Ishikawa (cell line): ENCODE data around the gene SYNPR.

Experiments
- CEBPB ChIP-seq: IDR thresholded peaks from 2 replicates; pipeline ENCODE4 v1.6.1; 2012
- CREB1 ChIP-seq: IDR thresholded peaks from 2 replicates; pipeline ENCODE4 v1.6.1; 2012; ENCODE audit warnings: low read depth
- EGR1 ChIP-seq: IDR thresholded peaks from 2 replicates; pipeline ENCODE4 v1.6.1; 2012
- EP300 ChIP-seq: IDR thresholded peaks from 2 replicates; pipeline ENCODE4 v1.6.1; 2012; ENCODE audit warnings: borderline replicate concordance
- FOXM1 ChIP-seq: IDR thresholded peaks from 2 replicates; pipeline ENCODE4 v1.6.1; 2012; ENCODE audit warnings: low read depth, borderline replicate concordance
- NFIC ChIP-seq: IDR thresholded peaks from 2 replicates; pipeline ENCODE4 v1.6.1; 2012
- RAD21 ChIP-seq: IDR thresholded peaks from 2 replicates; pipeline ENCODE4 v1.6.1; 2012; ENCODE audit warnings: low read depth
- TAF1 ChIP-seq: IDR thresholded peaks from 2 replicates; pipeline ENCODE4 v1.6.1; 2012; ENCODE audit warnings: low read depth, mild to moderate bottlenecking
- TCF12 ChIP-seq: IDR thresholded peaks from 2 replicates; pipeline ENCODE4 v1.6.1; 2012; ENCODE audit warnings: low read depth
- TEAD4 ChIP-seq: IDR thresholded peaks from 2 replicates; pipeline ENCODE4 v1.6.1; 2012
- YY1 ChIP-seq: IDR thresholded peaks from 2 replicates; pipeline ENCODE4 v1.6.1; 2012; ENCODE audit warnings: low read depth
- ZBTB7A ChIP-seq: IDR thresholded peaks from 2 replicates; pipeline ENCODE4 v1.6.1; 2012; ENCODE audit warnings: low read depth
- TF ChIP-seq, protein P1 (sequence below): IDR thresholded peaks from 2 replicates; pipeline ENCODE4 v1.6.1; 2012; ENCODE audit warnings: low read depth, mild to moderate bottlenecking
- TF ChIP-seq, protein P2 (sequence below): IDR thresholded peaks from 2 replicates; pipeline ENCODE4 v1.6.1; 2012
- TF ChIP-seq, protein P3 (sequence below): IDR thresholded peaks from 2 replicates; pipeline ENCODE4 v1.6.1; 2012

Gene SYNPR

DNA sequence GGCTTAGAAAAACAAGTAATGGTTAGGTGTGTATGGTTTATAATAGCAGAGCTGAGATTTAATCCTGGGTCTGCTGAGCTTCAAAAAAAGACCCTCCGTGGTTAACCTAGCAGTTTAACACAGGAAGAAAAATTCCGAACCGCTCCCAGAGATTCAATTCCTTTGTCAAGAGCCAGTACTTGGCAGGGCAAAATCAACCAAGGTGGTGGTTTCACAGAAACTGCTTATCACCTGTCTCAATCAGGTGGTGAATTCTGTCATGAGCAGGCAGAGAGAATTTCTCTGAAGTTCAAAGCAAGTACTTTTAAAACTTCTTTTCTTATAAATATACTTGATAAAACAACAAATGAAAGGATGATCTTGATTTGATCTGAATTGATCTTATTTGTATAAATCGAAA lies 17.2 kb downstream of the SYNPR start:
- TF ChIP-seq NFIC, result no peak
- no peak for TF ChIP-seq TCF12
- TF ChIP-seq, protein P1, sequence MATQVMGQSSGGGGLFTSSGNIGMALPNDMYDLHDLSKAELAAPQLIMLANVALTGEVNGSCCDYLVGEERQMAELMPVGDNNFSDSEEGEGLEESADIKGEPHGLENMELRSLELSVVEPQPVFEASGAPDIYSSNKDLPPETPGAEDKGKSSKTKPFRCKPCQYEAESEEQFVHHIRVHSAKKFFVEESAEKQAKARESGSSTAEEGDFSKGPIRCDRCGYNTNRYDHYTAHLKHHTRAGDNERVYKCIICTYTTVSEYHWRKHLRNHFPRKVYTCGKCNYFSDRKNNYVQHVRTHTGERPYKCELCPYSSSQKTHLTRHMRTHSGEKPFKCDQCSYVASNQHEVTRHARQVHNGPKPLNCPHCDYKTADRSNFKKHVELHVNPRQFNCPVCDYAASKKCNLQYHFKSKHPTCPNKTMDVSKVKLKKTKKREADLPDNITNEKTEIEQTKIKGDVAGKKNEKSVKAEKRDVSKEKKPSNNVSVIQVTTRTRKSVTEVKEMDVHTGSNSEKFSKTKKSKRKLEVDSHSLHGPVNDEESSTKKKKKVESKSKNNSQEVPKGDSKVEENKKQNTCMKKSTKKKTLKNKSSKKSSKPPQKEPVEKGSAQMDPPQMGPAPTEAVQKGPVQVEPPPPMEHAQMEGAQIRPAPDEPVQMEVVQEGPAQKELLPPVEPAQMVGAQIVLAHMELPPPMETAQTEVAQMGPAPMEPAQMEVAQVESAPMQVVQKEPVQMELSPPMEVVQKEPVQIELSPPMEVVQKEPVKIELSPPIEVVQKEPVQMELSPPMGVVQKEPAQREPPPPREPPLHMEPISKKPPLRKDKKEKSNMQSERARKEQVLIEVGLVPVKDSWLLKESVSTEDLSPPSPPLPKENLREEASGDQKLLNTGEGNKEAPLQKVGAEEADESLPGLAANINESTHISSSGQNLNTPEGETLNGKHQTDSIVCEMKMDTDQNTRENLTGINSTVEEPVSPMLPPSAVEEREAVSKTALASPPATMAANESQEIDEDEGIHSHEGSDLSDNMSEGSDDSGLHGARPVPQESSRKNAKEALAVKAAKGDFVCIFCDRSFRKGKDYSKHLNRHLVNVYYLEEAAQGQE, result no peak
- TF ChIP-seq EP300, result no peak
- TF ChIP-seq CREB1, result no peak
- no peak for TF ChIP-seq YY1
- TF ChIP-seq TEAD4, result no peak
- TF ChIP-seq, protein P2, sequence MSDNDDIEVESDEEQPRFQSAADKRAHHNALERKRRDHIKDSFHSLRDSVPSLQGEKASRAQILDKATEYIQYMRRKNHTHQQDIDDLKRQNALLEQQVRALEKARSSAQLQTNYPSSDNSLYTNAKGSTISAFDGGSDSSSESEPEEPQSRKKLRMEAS, result no peak
- TF ChIP-seq, protein P3, sequence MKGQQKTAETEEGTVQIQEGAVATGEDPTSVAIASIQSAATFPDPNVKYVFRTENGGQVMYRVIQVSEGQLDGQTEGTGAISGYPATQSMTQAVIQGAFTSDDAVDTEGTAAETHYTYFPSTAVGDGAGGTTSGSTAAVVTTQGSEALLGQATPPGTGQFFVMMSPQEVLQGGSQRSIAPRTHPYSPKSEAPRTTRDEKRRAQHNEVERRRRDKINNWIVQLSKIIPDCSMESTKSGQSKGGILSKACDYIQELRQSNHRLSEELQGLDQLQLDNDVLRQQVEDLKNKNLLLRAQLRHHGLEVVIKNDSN, result no peak
- no peak for TF ChIP-seq RAD21
- TF ChIP-seq CEBPB, result no peak
- TF ChIP-seq EGR1, result no peak
- no peak for TF ChIP-seq ZBTB7A
- no peak for TF ChIP-seq FOXM1
- TF ChIP-seq TAF1, result no peak

DNA sequence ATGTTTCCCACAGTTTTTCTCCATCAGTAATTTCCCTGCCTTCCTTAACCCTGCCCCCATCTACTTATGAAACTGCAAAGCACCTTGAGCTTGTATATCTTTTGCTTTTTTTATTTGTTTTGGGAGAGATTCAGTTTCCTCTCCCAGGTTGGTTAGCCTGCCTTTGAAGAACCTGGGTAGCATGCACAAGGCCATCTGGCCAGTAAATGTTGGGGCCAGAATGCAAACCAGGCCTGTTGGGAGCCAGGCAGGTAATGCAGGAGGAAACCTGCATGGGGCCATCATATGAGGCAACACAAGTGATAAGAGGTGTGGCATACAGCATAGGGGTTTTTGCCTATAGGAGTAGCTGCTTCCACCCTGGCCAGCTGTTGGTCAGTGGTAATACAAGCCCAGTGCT lies 17.7 kb downstream of the SYNPR start:
- TF ChIP-seq FOXM1 (no peak), RAD21 (no peak), YY1 (no peak), CEBPB (no peak), TEAD4 (no peak), NFIC (no peak), TAF1 (no peak), TCF12 (no peak), ZBTB7A (no peak), EP300 (no peak), EGR1 (no peak), CREB1 (no peak)
- TF ChIP-seq, protein P2, result no peak
- TF ChIP-seq, protein P3, result no peak
- TF ChIP-seq, protein P1, result no peak

DNA sequence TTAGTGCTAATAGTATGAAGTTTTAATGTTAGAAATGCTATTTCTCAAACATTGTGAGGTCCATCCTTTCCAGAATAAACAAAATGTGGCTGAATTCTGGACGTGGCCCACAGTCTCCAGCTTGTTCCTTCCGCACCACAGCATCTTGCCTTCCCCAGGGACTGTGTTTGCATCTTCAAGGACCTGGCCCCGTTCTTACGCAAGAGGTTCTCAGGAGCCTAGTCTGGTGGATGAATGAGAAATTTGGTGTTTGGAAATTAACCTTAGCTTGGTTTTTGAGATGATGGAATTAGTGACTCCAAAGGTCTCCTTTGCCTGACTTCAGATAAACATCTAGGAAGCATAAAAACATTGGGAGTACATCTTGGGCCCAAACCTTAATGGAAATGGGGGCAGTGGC lies 18.1 kb downstream of the SYNPR start:
- TF ChIP-seq, protein P2, result no peak
- no peak for TF ChIP-seq ZBTB7A

DNA sequence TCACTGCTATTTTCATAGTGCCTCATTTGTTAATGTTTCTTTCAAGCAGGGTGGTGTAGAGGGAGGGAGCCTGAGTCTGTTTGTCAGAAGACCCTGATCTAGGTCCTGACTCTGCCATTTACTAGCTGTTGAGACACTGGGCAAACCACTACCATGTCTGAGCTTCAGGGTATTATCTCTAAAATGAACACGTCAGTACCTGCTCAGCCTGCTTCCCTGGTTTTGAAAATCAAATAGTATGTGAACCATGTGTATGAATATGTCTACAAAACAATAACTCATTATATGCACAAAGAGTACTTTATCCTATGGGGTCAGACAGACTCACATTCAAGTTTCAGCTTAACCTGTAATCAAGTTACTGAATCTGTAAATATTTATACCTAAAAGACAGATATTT lies 25.1 kb downstream of the SYNPR start:
- TF ChIP-seq TCF12 (no peak), CEBPB (no peak)

DNA sequence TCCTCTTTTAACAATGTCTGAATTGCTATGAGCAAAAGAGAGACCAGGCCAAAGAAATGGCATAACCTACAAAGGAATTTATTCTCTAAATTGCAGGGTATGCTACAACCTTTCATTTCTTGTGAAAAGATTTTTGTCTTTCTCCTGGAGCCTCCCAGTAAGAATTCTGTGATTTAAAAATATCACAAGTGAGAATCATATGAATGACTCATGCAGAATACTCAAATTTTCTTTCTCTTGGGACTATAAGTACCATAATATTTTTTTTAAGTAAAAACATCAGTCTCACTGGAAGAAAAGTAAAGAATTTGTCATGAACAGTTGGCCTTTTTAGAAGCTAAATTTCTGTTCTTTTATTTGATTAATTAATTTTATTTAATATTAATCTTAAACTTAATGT lies 26.3 kb downstream of the SYNPR start:
- TF ChIP-seq YY1 (no peak), TAF1 (no peak)

DNA sequence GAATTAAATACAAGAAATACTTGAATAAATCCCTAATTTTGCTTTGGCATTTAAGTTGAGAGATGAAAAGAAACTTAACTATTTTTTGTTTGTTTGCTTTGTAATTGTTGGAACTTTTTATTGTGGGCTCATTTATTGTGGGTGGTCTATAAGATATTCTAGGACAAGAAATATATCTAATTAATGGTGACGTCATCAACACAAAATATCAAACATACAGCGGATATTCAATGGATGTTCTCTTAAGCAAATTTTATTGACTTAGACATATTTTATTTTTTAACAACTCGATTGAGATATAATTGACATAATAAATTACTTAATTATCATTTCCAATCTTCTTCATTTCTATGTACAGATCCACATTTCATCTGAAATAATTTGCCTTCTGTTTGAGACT lies 30.0 kb downstream of the SYNPR start:
- no peak for TF ChIP-seq TEAD4
- no peak for TF ChIP-seq EP300
- TF ChIP-seq ZBTB7A, result no peak
- TF ChIP-seq NFIC, result no peak
- TF ChIP-seq CREB1, result no peak
- no peak for TF ChIP-seq FOXM1
- TF ChIP-seq, protein P1, result no peak
- no peak for TF ChIP-seq EGR1
